Hepatocyte (in vitro differentiated cells): ENCODE data around the gene MAGI1. TPM values are rescaled to one million over a fixed set of nuclear protein-coding genes. Genes with fewer than 3 reads are reported as not detected.

ENCODE experiments used
- DNase-seq: peaks from one replicate; pipeline ENCODE4 v3.0.0-alpha.2; 2016; ENCODE audit warnings: low spot score
- H2AFZ ChIP-seq: fragments of 200-600 bp; sonication (generic); 2 replicates; pipeline ENCODE4 v1.6.0; 2016; ENCODE audit warnings: antibody characterized with exemption, mild to moderate bottlenecking
- H3K27ac ChIP-seq: fragments of 200-600 bp; sonication (generic); 2 replicates; pipeline ENCODE4 v1.5.1; 2016; ENCODE audit warnings: mild to moderate bottlenecking
- H3K27me3 ChIP-seq: fragments of 200-600 bp; sonication (generic); 2 replicates; pipeline ENCODE4 v1.6.1; 2016
- H3K36me3 ChIP-seq: fragments of 200-600 bp; sonication (generic); replicated peaks from 2 replicates; pipeline ENCODE4 v1.5.1; 2016; ENCODE audit warnings: low read depth; ENCODE audit not compliant: insufficient read depth
- H3K4me1 ChIP-seq: fragments of 200-600 bp; sonication (generic); 2 replicates; pipeline ENCODE4 v1.5.1; 2016; ENCODE audit warnings: mild to moderate bottlenecking, moderate library complexity; ENCODE audit not compliant: insufficient read depth
- H3K4me2 ChIP-seq: fragments of 200-600 bp; sonication (generic); 2 replicates; pipeline ENCODE4 v1.6.0; 2016
- H3K4me3 ChIP-seq: fragments of 200-600 bp; sonication (generic); 2 replicates; pipeline ENCODE4 v1.5.1; 2016; ENCODE audit warnings: mild to moderate bottlenecking
- H3K79me2 ChIP-seq: fragments of 200-600 bp; sonication (generic); 2 replicates; pipeline ENCODE4 v1.6.0; 2017; ENCODE audit warnings: mild to moderate bottlenecking
- H3K9me2 ChIP-seq: fragments of 200-600 bp; sonication (generic); replicated peaks from 2 replicates; pipeline ENCODE4 v1.6.0; 2017; ENCODE audit warnings: mild to moderate bottlenecking; ENCODE audit not compliant: insufficient read depth
- H3K9me3 ChIP-seq: fragments of 200-600 bp; sonication (generic); 2 replicates; pipeline ENCODE4 v1.5.1; 2016; ENCODE audit warnings: low read depth, mild to moderate bottlenecking
- H4K20me1 ChIP-seq: fragments of 200-600 bp; sonication (generic); 2 replicates; pipeline ENCODE4 v1.6.0; 2016; ENCODE audit warnings: mild to moderate bottlenecking; ENCODE audit not compliant: insufficient read depth, poor library complexity, severe bottlenecking
- CTCF ChIP-seq: fragments of 200-600 bp; sonication (generic); IDR thresholded peaks from 2 replicates; pipeline ENCODE4 v1.5.1; 2016; ENCODE audit warnings: antibody characterized with exemption, mild to moderate bottlenecking; ENCODE audit not compliant: poor library complexity
- EZH2 ChIP-seq: fragments of 200-600 bp; sonication (generic); IDR thresholded peaks from 2 replicates; pipeline ENCODE4 v1.6.1; 2016; ENCODE audit warnings: antibody characterized with exemption, mild to moderate bottlenecking, borderline replicate concordance
- EZH2phosphoT487 ChIP-seq: fragments of 200-600 bp; sonication (generic); IDR thresholded peaks from one replicate; pipeline ENCODE4 v1.6.1; 2018; ENCODE audit warnings: antibody characterized with exemption, mild to moderate bottlenecking, low read depth, moderate library complexity; ENCODE audit not compliant: unreplicated experiment, severe bottlenecking
- WGBS: methylation state at CpG from one replicate; pipeline ENCODE4 v1.1.6; 2016; ENCODE audit warnings: low lambda C conversion rate; ENCODE audit errors: missing lambda C conversion rate; 5-methylcytosine and 5-hydroxymethylcytosine counted together
- polyA plus RNA-seq: library from polyadenylated mRNA; unstranded; fragments of >200 nt; fragmentation: Nextera tagmentation; extraction: Ambion mirVana; gene quantifications from 2 replicates; pipeline ENCODE4 v1.2.1, GENCODE V29; 2016
- total RNA-seq: library from RNA; depleted of rRNA; stranded (reverse); fragments of >200 nt; gene quantifications from 2 replicates; pipeline ENCODE4 v1.2.3, GENCODE V29; 2014

The MAGI1 gene
- total and polyA plus RNA-seq, 2 experiments from 2014 or later: 26.2 to 43.5 TPM

DNA sequence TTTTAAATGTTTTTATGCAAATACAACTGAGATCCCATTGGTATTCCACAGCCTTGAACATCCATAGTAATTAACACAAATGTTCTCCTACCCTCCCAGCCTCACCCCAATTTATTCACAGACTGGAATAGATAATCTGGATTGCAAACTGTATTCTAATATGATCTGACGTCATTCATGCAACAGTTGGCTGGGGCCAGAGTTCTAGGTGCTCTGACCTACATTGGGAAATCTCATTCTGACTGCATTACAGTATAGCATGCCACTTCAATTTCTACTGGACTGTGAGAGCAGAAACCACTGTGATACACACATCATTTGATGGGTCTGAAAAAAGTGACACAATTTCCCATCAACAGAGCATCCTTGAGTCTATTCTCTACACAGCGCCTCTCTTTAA, 403.1 kb downstream of the MAGI1 start:
- no peaks in the 10 kb centered on the region for H3K9me3 ChIP-seq
- no peak overlapping the region for H3K4me2 ChIP-seq
- WGBS: 93% methylated on average over 2 of the region's 2 CpGs
- no peak overlapping the region for H3K27ac ChIP-seq
- H3K79me2 ChIP-seq: peaks cover 22% of the 10 kb centered on the region
- no peaks in the 10 kb centered on the region for H3K36me3 ChIP-seq
- TF ChIP-seq CTCF (no peak), EZH2 (no peak), EZH2phosphoT487 (no peak)
- H3K4me1 ChIP-seq: no peaks in the 10 kb centered on the region
- DNase-seq: no peak
- H3K27me3 ChIP-seq: no peaks in the 10 kb centered on the region
- H4K20me1 ChIP-seq: peaks cover 5% of the 10 kb centered on the region
- no peak overlapping the region for H2AFZ ChIP-seq
- no peak overlapping the region for H3K4me3 ChIP-seq
- H3K9me2 ChIP-seq: no peaks in the 10 kb centered on the region

DNA sequence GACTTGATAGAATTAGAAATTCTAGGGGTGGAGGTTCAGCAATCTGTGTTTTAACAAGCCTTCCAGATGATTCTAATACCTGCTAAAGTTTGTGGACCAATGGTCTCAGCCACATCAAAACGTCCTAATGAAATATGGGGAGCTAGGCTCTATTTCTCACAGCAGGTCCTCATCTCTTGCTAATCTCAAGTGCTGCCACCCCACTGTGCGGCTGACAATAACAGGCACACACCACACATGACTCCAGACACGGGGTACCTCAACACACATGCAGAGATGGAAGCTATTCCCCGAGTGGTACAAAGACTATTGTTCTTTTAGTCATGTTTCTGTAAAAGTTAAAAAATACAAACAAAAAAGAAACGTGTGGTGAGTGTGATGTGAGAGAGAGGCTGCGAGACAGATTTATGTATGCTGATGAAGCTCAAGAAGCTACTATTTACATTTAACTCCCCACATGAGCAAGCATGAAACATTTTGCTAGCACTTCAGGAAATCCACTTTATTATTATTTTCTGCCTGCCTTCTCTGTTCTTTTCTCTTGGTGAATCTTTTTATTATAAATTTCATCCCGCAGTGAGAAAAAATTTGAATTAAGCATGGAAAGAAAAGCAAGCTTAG, 405.6 kb downstream of the MAGI1 start:
- 53% methylated on average over 7 of the region's 7 CpGs for WGBS
- TF ChIP-seq EZH2 (no peak), CTCF (no peak), EZH2phosphoT487 (no peak)
- H4K20me1 ChIP-seq: peaks cover 5% of the 10 kb centered on the region

GRCh38 chr3:65632414-65632813, 406.3 kb downstream of the MAGI1 start:
- no peak overlapping the region for H3K4me3 ChIP-seq
- no peaks in the 10 kb centered on the region for H3K9me2 ChIP-seq
- H3K9me3 ChIP-seq: no peaks in the 10 kb centered on the region
- no peaks in the 10 kb centered on the region for H3K27me3 ChIP-seq
- H2AFZ ChIP-seq: no peak overlapping the region
- H3K4me1 ChIP-seq: no peaks in the 10 kb centered on the region
- no peak overlapping the region for H3K27ac ChIP-seq
- no peak for DNase-seq
- H3K4me2 ChIP-seq: no peak overlapping the region
- H4K20me1 ChIP-seq: peaks cover 5% of the 10 kb centered on the region
- no peaks in the 10 kb centered on the region for H3K36me3 ChIP-seq
- H3K79me2 ChIP-seq: peaks cover 24% of the 10 kb centered on the region
- no peak for TF ChIP-seq EZH2phosphoT487
- no peak for TF ChIP-seq EZH2
- no peak for TF ChIP-seq CTCF

More for the DNA sequence above, 405.6 kb downstream of the MAGI1 start:
- DNase-seq: no peak
- H3K27ac ChIP-seq: no peak overlapping the region
- H3K36me3 ChIP-seq: no peaks in the 10 kb centered on the region
- H3K9me3 ChIP-seq: no peaks in the 10 kb centered on the region
- H3K4me3 ChIP-seq: no peak overlapping the region
- no peaks in the 10 kb centered on the region for H3K9me2 ChIP-seq
- no peaks in the 10 kb centered on the region for H3K4me1 ChIP-seq
- H3K79me2 ChIP-seq: peaks cover 26% of the 10 kb centered on the region
- H2AFZ ChIP-seq: no peak overlapping the region
- H3K4me2 ChIP-seq: no peak overlapping the region
- no peaks in the 10 kb centered on the region for H3K27me3 ChIP-seq

GRCh38 chr3:65628978-65629377, 409.7 kb downstream of the MAGI1 start:
- TF ChIP-seq CTCF (no peak), EZH2 (no peak), EZH2phosphoT487 (no peak)
- 81% methylated on average over 2 of the region's 2 CpGs for WGBS
- H3K4me2 ChIP-seq: no peak overlapping the region

More at GRCh38 chr3:65628978-65629377, 409.7 kb downstream of the MAGI1 start:
- Histone ChIP-seq H3K27me3 (no peaks in the 10 kb centered on the region), H3K79me2 (peaks cover 13% of the 10 kb centered on the region), H3K36me3 (no peaks in the 10 kb centered on the region), H3K9me3 (no peaks in the 10 kb centered on the region), H4K20me1 (peaks cover 1% of the 10 kb centered on the region), H3K4me3 (no peak overlapping the region), H3K27ac (no peak overlapping the region), H3K4me1 (no peaks in the 10 kb centered on the region), H2AFZ (no peak overlapping the region), H3K9me2 (no peaks in the 10 kb centered on the region)
- no peak for DNase-seq
